RPMI7951 (cell line): ENCODE measurements around the gene AGTPBP1. TPM values are rescaled to one million over a fixed set of nuclear protein-coding genes. Genes with fewer than 3 reads are reported as not detected.
"Not testable (repeated sequence)": the region's sequence is repeated elsewhere in the genome, so short reads cannot be mapped to it uniquely, and the experiment has no call there.

Experiments used
- DNase-seq: peaks from one replicate; pipeline ENCODE4 v3.0.0-alpha.2; 2012; ENCODE audit warnings: low read depth
- total RNA-seq: library from RNA; depleted of rRNA; stranded (reverse); fragments of >200 nt; shearing (Covaris generic); gene quantifications from 2 replicates; pipeline ENCODE4 v1.2.3, GENCODE V29; 2014; rRNA removed

Gene AGTPBP1
- total RNA-seq = 13.2 and 14.0 TPM in 2 replicates

GRCh38 chr9:85741875-85742596 lies at the start of gene AGTPBP1:
Gene AGTPBP1 (minus strand): TSS chr9:85741954. CDS start chr9:85712533, 29,421 bp downstream.
- peak; percentile 87 for DNase-seq

- DNase-seq = not testable (repeated sequence)
These were observed 44.4 kb upstream of the AGTPBP1 start for GRCh38 chr9:85786116-85786515.

GRCh38 chr9:85773844-85774243 lies 32.1 kb upstream of the AGTPBP1 start:
- DNase-seq = not testable (repeated sequence)

- DNase-seq = not testable (repeated sequence)
These were observed 20.0 kb upstream of the AGTPBP1 start for GRCh38 chr9:85761802-85762201.

- not testable (repeated sequence) for DNase-seq
These were observed 16.0 kb upstream of the AGTPBP1 start for GRCh38 chr9:85757716-85758115.

GRCh38 chr9:85756216-85756615 lies 14.5 kb upstream of the AGTPBP1 start:
- DNase-seq = not testable (repeated sequence)

- DNase-seq = no peak
These were observed 4.6 kb upstream of the AGTPBP1 start for GRCh38 chr9:85746309-85746708.

- DNase-seq = no peak
These were observed 3.4 kb upstream of the AGTPBP1 start for GRCh38 chr9:85745203-85745602.

GRCh38 chr9:85744480-85744879 lies 2.7 kb upstream of the AGTPBP1 start:
- DNase-seq = no peak

GRCh38 chr9:85743275-85744128 lies 1.7 kb upstream of the AGTPBP1 start:
- peak; percentile 81 for DNase-seq

GRCh38 chr9:85742597-85742936 lies 813 bp upstream of the AGTPBP1 start:
- DNase-seq = peak; percentile 20

GRCh38 chr9:85741095-85741874 lies 469 bp downstream of the AGTPBP1 start:
- peak; percentile 33 for DNase-seq

GRCh38 chr9:85740787-85741094 lies 1.0 kb downstream of the AGTPBP1 start:
- DNase-seq = no peak

- no peak for DNase-seq
These were observed 3.2 kb downstream of the AGTPBP1 start for GRCh38 chr9:85738509-85738908.

GRCh38 chr9:85737671-85738070 lies 4.1 kb downstream of the AGTPBP1 start:
- DNase-seq = no peak

GRCh38 chr9:85730916-85731630 lies 10.7 kb downstream of the AGTPBP1 start:
- DNase-seq = no peak

GRCh38 chr9:85729882-85730281 lies 11.9 kb downstream of the AGTPBP1 start:
- no peak for DNase-seq

GRCh38 chr9:85727500-85727899 lies 14.3 kb downstream of the AGTPBP1 start:
- DNase-seq = no peak

GRCh38 chr9:85726737-85727136 lies 15.0 kb downstream of the AGTPBP1 start:
- no peak for DNase-seq

- no peak for DNase-seq
These were observed 18.5 kb downstream of the AGTPBP1 start for GRCh38 chr9:85723215-85723614.

- DNase-seq = not testable (repeated sequence)
These were observed 22.3 kb downstream of the AGTPBP1 start for GRCh38 chr9:85719411-85719810.

- not testable (repeated sequence) for DNase-seq
These were observed 23.9 kb downstream of the AGTPBP1 start for GRCh38 chr9:85717818-85718217.
